HCT116 (cell line): Measurements from ENCODE around the gene CABP2. TPM values are rescaled to one million over a fixed set of nuclear protein-coding genes. Genes with fewer than 3 reads are reported as not detected.

ENCODE experiments used
- ATAC-seq: fragments of 200-7000 bp; cut with Tn5 transposase; 2 replicates; pipeline ENCODE4 v1.9.1; 2020; ENCODE audit warnings: mild to moderate bottlenecking, moderate library complexity
- BruUV-seq: library from RNA; stranded (reverse); fragments of 400-500 nt; replicated peaks from 2 replicates; lab custom pipeline; 2021; lab: Mats Ljungman, UMichigan
- CTCF ChIA-PET: fragments of 300-600 bp; sonication (Branson Sonifier 250); formaldehyde crosslinking; loops from one replicate; lab custom pipeline; 2021; ENCODE audit warnings: antibody characterized with exemption; lab: Charles Lee
- POLR2A ChIA-PET: fragments of 300-600, 350-600 bp; sonication (Branson Sonifier 250); formaldehyde crosslinking; loops from one replicate; lab custom pipeline; 2021; ENCODE audit warnings: antibody characterized with exemption; lab: Charles Lee
- RAD21 ChIA-PET, 2 experiments: fragments of 300-600 bp; sonication (Branson Sonifier 250); formaldehyde crosslinking; loops; one replicate each; lab custom pipeline; 2023; ENCODE audit warnings: low total read pairs in 2 of 2; ENCODE audit not compliant: uncharacterized antibody in 2 of 2, unreplicated experiment in 2 of 2, low non-redundant PET in 1 of 2; lab: Charles Lee
- DNase-seq: peaks from one replicate; pipeline ENCODE4 v3.0.0-alpha.2; 2010; ENCODE audit warnings: low read depth, low spot score
- H2AFZ ChIP-seq: fragments of 200-600 bp; shearing (Covaris generic), sonication (generic); 2 replicates; pipeline ENCODE4 v1.6.1; 2017; ENCODE audit warnings: low read depth, mixed run types, mixed read lengths, antibody characterized with exemption, low read length; ENCODE audit not compliant: poor library complexity, severe bottlenecking
- H3K27ac ChIP-seq: 2 replicates; pipeline ENCODE4 v1.5.1; 2012; ENCODE audit warnings: low read depth, low read length
- H3K27me3 ChIP-seq: fragments of 200-600 bp; sonication (generic); 2 replicates; pipeline ENCODE4 v1.6.1; 2016; ENCODE audit warnings: mixed run types, low read length, mixed read lengths; ENCODE audit not compliant: insufficient read depth
- H3K36me3 ChIP-seq, 2 experiments: fragments of 200-500 bp in 1 of 2; fragments of 200-600 bp in 1 of 2; sonication (Bioruptor generic) in 1 of 2; sonication (generic) in 1 of 2; 2 replicates each; pipeline versions ENCODE4 v1.5.1 to v1.6.1; 2014 to 2016; ENCODE audit warnings: low read length in 2 of 2, inconsistent platforms in 1 of 2, mixed read lengths in 1 of 2, mixed run types in 1 of 2; ENCODE audit not compliant: insufficient read depth in 2 of 2, control insufficient read depth in 1 of 2
- H3K4me1 ChIP-seq, 2 experiments: fragments of 200-600 bp in 1 of 2; sonication (generic) in 1 of 2; 2 replicates each; pipeline versions ENCODE4 v1.5.1 to v1.6.1; 2012 to 2017; ENCODE audit warnings: low read length in 2 of 2, inconsistent platforms in 1 of 2, mild to moderate bottlenecking in 1 of 2, mixed read lengths in 1 of 2, mixed run types in 1 of 2, moderate library complexity in 1 of 2; ENCODE audit not compliant: insufficient read depth in 2 of 2, control insufficient read depth in 1 of 2
- H3K4me2 ChIP-seq: fragments of 200-600 bp; sonication (generic); 2 replicates; pipeline ENCODE4 v1.6.1; 2017; ENCODE audit warnings: mixed run types, low read length, mixed read lengths
- H3K4me3 ChIP-seq, 2 experiments: fragments of 200-600 bp in 1 of 2; sonication (generic) in 1 of 2; replicated peaks in 1 of 2; 2 replicates each; pipeline ENCODE4 v1.5.1; 2011 to 2016; ENCODE audit warnings: low read length in 2 of 2, control low read depth in 1 of 2, low read depth in 1 of 2, mild to moderate bottlenecking in 1 of 2, mixed read lengths in 1 of 2, mixed run types in 1 of 2
- H3K79me2 ChIP-seq: fragments of 200-600 bp; sonication (generic); 2 replicates; pipeline ENCODE4 v1.6.1; 2017; ENCODE audit warnings: mild to moderate bottlenecking, mixed run types, low read length, moderate library complexity, mixed read lengths; ENCODE audit not compliant: insufficient read depth
- H3K9ac ChIP-seq: fragments of 200-600 bp; sonication (generic); 2 replicates; pipeline ENCODE4 v1.6.1; 2016; ENCODE audit warnings: low read length, mixed read lengths
- H3K9me2 ChIP-seq: fragments of 200-600 bp; sonication (generic), shearing (Covaris generic); 2 replicates; pipeline ENCODE4 v1.6.1; 2017; ENCODE audit warnings: mixed run types, mild to moderate bottlenecking, moderate library complexity; ENCODE audit not compliant: insufficient read depth
- H3K9me3 ChIP-seq, 2 experiments: fragments of 200-500 bp in 1 of 2; fragments of 200-600 bp in 1 of 2; sonication (Bioruptor generic) in 1 of 2; sonication (generic) in 1 of 2; 2 replicates each; pipeline ENCODE4 v1.6.1; 2014 to 2017; ENCODE audit warnings: low read length in 2 of 2, mixed read lengths in 2 of 2, inconsistent platforms in 1 of 2, low read depth in 1 of 2, mild to moderate bottlenecking in 1 of 2, mixed run types in 1 of 2, moderate library complexity in 1 of 2; ENCODE audit not compliant: control insufficient read depth in 1 of 2, insufficient read depth in 1 of 2
- H4K20me1 ChIP-seq: fragments of 200-600 bp; sonication (generic), shearing (Covaris generic); 2 replicates; pipeline ENCODE4 v1.6.1; 2017; ENCODE audit warnings: mixed run types, mild to moderate bottlenecking, moderate library complexity; ENCODE audit not compliant: insufficient read depth
- ATF3 ChIP-seq: IDR thresholded peaks from 2 replicates; pipeline ENCODE4 v1.6.1; 2012
- CBX3 ChIP-seq: IDR thresholded peaks from 2 replicates; pipeline ENCODE4 v1.6.1; 2012; ENCODE audit warnings: low read depth
- CEBPB ChIP-seq: IDR thresholded peaks from 2 replicates; pipeline ENCODE4 v1.6.1; 2012; ENCODE audit warnings: low read depth
- EGR1 ChIP-seq: IDR thresholded peaks from 2 replicates; pipeline ENCODE4 v1.6.1; 2012; ENCODE audit warnings: low read depth
- ELF1 ChIP-seq: IDR thresholded peaks from 2 replicates; pipeline ENCODE4 v1.6.1; 2012; ENCODE audit warnings: low read depth, borderline replicate concordance
- EZH2 ChIP-seq: fragments of 200-600 bp; sonication (generic); IDR thresholded peaks from 2 replicates; pipeline ENCODE4 v1.6.1; 2017; ENCODE audit warnings: antibody characterized with exemption, mixed run types
- FOSL1 ChIP-seq: IDR thresholded peaks from 2 replicates; pipeline ENCODE4 v1.6.1; 2012; ENCODE audit warnings: low read depth
- JUND ChIP-seq: IDR thresholded peaks from 2 replicates; pipeline ENCODE4 v1.6.1; 2012
- MAX ChIP-seq: IDR thresholded peaks from 2 replicates; pipeline ENCODE4 v1.6.1; 2012
- POLR2AphosphoS5 ChIP-seq: IDR thresholded peaks from 2 replicates; pipeline ENCODE4 v1.6.1; 2011; ENCODE audit warnings: mild to moderate bottlenecking, low read depth, low read length, moderate library complexity
- SIN3A ChIP-seq: IDR thresholded peaks from 2 replicates; pipeline ENCODE4 v1.6.1; 2012; ENCODE audit warnings: low read depth
- SP1 ChIP-seq: IDR thresholded peaks from 2 replicates; pipeline ENCODE4 v1.6.1; 2012; ENCODE audit warnings: low read depth
- SRF ChIP-seq: IDR thresholded peaks from 2 replicates; pipeline ENCODE4 v1.6.1; 2012; ENCODE audit warnings: low read depth
- TCF7L2 ChIP-seq: IDR thresholded peaks from 2 replicates; pipeline ENCODE4 v1.7.0; 2011; ENCODE audit warnings: borderline replicate concordance, inconsistent platforms; ENCODE audit not compliant: insufficient read depth, insufficient read length; ENCODE audit errors: extremely low read depth
- YY1 ChIP-seq: IDR thresholded peaks from 2 replicates; pipeline ENCODE4 v1.6.1; 2011; ENCODE audit warnings: low read length, low read depth, moderate library complexity, mild to moderate bottlenecking; ENCODE audit not compliant: insufficient replicate concordance; ENCODE audit errors: extremely low read depth
- ZNF274 ChIP-seq: fragments of 200-500 bp; sonication (Bioruptor generic); IDR thresholded peaks from 2 replicates; pipeline ENCODE4 v1.6.1; 2014; ENCODE audit warnings: mild to moderate bottlenecking, low read depth, low read length, inconsistent platforms
- intact Hi-C: fragments of 100-400 bp; cut with micrococcal nuclease; formaldehyde crosslinking; loops from 2 replicates; pipeline ENCODE4 v1.10.0; 2022
- total RNA-seq: library from RNA; stranded (reverse); gene quantifications from one replicate; pipeline ENCODE4 v1.2.1, GENCODE V29; 2021; ENCODE audit not compliant: unreplicated experiment
- TF ChIP-seq, protein P1 (sequence below): IDR thresholded peaks from 2 replicates; pipeline ENCODE4 v1.6.1; 2011; ENCODE audit warnings: mild to moderate bottlenecking, low read length, moderate library complexity; ENCODE audit not compliant: insufficient replicate concordance; ENCODE audit errors: extremely low read depth
- TF ChIP-seq, protein P2 (sequence below): IDR thresholded peaks from 2 replicates; pipeline ENCODE4 v1.6.1; 2012; ENCODE audit warnings: low read depth
- TF ChIP-seq, protein P3 (sequence below), 3 experiments: fragments of 200-600 bp in 1 of 3; sonication (generic) in 1 of 3; IDR thresholded peaks in 2 of 3; conservative IDR thresholded peaks in 1 of 3; 2 replicates each; pipeline ENCODE4 v1.5.1; 2012 to 2017; ENCODE audit warnings: low read depth in 2 of 3, low read length in 2 of 3, antibody characterized with exemption in 1 of 3, borderline replicate concordance in 1 of 3, control low read depth in 1 of 3, mild to moderate bottlenecking in 1 of 3, mixed read lengths in 1 of 3, mixed run types in 1 of 3, moderate library complexity in 1 of 3; ENCODE audit not compliant: insufficient read depth in 1 of 3

The CABP2 gene
- total RNA-seq, 1 experiment from 2014 or later: not detected

GRCh38 chr11:67495234-67496005, 27.8 kb downstream of the CABP2 start:
- Histone ChIP-seq H3K79me2 (no peaks in the 10 kb centered on the region), H3K4me3 (no peak overlapping the region), H3K36me3 (peaks cover 0 to 5% of the 10 kb centered on the region in 2 experiments; a peak in 2 of 4 replicates), H3K4me2 (no peak overlapping the region), H3K27ac (no peak overlapping the region), H2AFZ (no peak overlapping the region), H3K9me2 (no peaks in the 10 kb centered on the region), H3K9me3 (no peaks in the 10 kb centered on the region), H3K27me3 (no peaks in the 10 kb centered on the region), H4K20me1 (no peaks in the 10 kb centered on the region), H3K4me1 (no peaks in the 10 kb centered on the region), H3K9ac (no peak overlapping the region)
- no peak for ATAC-seq
- CTCF ChIA-PET: no interaction called here
- POLR2A ChIA-PET: no interaction called here
- intact Hi-C loops: no loop called here
- TF ChIP-seq CBX3: no peak
- TF ChIP-seq POLR2AphosphoS5: no peak
- TF ChIP-seq TCF7L2: no peak
- no peak for TF ChIP-seq EGR1
- TF ChIP-seq ATF3: no peak
- no peak for TF ChIP-seq FOSL1
- TF ChIP-seq, protein P1, sequence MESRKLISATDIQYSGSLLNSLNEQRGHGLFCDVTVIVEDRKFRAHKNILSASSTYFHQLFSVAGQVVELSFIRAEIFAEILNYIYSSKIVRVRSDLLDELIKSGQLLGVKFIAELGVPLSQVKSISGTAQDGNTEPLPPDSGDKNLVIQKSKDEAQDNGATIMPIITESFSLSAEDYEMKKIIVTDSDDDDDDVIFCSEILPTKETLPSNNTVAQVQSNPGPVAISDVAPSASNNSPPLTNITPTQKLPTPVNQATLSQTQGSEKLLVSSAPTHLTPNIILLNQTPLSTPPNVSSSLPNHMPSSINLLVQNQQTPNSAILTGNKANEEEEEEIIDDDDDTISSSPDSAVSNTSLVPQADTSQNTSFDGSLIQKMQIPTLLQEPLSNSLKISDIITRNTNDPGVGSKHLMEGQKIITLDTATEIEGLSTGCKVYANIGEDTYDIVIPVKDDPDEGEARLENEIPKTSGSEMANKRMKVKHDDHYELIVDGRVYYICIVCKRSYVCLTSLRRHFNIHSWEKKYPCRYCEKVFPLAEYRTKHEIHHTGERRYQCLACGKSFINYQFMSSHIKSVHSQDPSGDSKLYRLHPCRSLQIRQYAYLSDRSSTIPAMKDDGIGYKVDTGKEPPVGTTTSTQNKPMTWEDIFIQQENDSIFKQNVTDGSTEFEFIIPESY: no peak
- TF ChIP-seq, protein P2, sequence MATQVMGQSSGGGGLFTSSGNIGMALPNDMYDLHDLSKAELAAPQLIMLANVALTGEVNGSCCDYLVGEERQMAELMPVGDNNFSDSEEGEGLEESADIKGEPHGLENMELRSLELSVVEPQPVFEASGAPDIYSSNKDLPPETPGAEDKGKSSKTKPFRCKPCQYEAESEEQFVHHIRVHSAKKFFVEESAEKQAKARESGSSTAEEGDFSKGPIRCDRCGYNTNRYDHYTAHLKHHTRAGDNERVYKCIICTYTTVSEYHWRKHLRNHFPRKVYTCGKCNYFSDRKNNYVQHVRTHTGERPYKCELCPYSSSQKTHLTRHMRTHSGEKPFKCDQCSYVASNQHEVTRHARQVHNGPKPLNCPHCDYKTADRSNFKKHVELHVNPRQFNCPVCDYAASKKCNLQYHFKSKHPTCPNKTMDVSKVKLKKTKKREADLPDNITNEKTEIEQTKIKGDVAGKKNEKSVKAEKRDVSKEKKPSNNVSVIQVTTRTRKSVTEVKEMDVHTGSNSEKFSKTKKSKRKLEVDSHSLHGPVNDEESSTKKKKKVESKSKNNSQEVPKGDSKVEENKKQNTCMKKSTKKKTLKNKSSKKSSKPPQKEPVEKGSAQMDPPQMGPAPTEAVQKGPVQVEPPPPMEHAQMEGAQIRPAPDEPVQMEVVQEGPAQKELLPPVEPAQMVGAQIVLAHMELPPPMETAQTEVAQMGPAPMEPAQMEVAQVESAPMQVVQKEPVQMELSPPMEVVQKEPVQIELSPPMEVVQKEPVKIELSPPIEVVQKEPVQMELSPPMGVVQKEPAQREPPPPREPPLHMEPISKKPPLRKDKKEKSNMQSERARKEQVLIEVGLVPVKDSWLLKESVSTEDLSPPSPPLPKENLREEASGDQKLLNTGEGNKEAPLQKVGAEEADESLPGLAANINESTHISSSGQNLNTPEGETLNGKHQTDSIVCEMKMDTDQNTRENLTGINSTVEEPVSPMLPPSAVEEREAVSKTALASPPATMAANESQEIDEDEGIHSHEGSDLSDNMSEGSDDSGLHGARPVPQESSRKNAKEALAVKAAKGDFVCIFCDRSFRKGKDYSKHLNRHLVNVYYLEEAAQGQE: no peak
- TF ChIP-seq SRF: no peak
- TF ChIP-seq, protein P3, sequence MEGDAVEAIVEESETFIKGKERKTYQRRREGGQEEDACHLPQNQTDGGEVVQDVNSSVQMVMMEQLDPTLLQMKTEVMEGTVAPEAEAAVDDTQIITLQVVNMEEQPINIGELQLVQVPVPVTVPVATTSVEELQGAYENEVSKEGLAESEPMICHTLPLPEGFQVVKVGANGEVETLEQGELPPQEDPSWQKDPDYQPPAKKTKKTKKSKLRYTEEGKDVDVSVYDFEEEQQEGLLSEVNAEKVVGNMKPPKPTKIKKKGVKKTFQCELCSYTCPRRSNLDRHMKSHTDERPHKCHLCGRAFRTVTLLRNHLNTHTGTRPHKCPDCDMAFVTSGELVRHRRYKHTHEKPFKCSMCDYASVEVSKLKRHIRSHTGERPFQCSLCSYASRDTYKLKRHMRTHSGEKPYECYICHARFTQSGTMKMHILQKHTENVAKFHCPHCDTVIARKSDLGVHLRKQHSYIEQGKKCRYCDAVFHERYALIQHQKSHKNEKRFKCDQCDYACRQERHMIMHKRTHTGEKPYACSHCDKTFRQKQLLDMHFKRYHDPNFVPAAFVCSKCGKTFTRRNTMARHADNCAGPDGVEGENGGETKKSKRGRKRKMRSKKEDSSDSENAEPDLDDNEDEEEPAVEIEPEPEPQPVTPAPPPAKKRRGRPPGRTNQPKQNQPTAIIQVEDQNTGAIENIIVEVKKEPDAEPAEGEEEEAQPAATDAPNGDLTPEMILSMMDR (IDR thresholded peaks at IDR 0.05 in 2 of 3, conservative IDR thresholded peaks at IDR 0.05 in 1 of 3; ENCODE audit: borderline replicate concordance in 1 of 3, insufficient read depth in 1 of 3, low read depth in 2 of 3, low read length in 2 of 3): no peak
- no peak for TF ChIP-seq CEBPB
- no peak for TF ChIP-seq MAX
- TF ChIP-seq EZH2: no peak
- no peak for TF ChIP-seq SP1
- TF ChIP-seq ELF1: no peak
- no peak for TF ChIP-seq ZNF274
- no peak for TF ChIP-seq SIN3A
- no peak for TF ChIP-seq YY1
- no peak for TF ChIP-seq JUND
- RAD21 ChIA-PET: no interaction called here
- BruUV-seq: no TSS peak
- no peak for DNase-seq
